Muscle of leg (tissue), 11 donors: ENCODE data around the gene UCP3. TPM values are rescaled to one million over a fixed set of nuclear protein-coding genes. Genes with fewer than 3 reads are reported as not detected.

ENCODE experiments used
- DNase-seq: peaks from one replicate; pipeline ENCODE4 v3.0.0; 2013
- H3K27ac ChIP-seq: one replicate; pipeline ENCODE4 v1.5.1; 2013; ENCODE audit warnings: mild to moderate bottlenecking, low read length, control low read depth
- H3K27me3 ChIP-seq: one replicate; pipeline ENCODE4 v1.6.1; 2013; ENCODE audit warnings: low read length; ENCODE audit not compliant: control insufficient read depth, insufficient read depth
- H3K36me3 ChIP-seq: one replicate; pipeline ENCODE4 v1.6.1; 2013; ENCODE audit warnings: low read length; ENCODE audit not compliant: control insufficient read depth, insufficient read depth
- H3K4me1 ChIP-seq: one replicate; pipeline ENCODE4 v1.6.1; 2013; ENCODE audit warnings: low read length; ENCODE audit not compliant: control insufficient read depth, insufficient read depth
- H3K4me3 ChIP-seq: one replicate; pipeline ENCODE4 v1.5.1; 2013; ENCODE audit warnings: low read length, control low read depth
- H3K9me3 ChIP-seq: replicated peaks from 2 replicates; pipeline ENCODE4 v1.6.1; 2013; ENCODE audit warnings: low read depth, low read length; ENCODE audit not compliant: control insufficient read depth
- WGBS: methylation state at CpG from one replicate; pipeline ENCODE4 v1.1.5; 2013; ENCODE audit warnings: missing lambda C conversion rate; ENCODE audit not compliant: insufficient coverage; 5-methylcytosine and 5-hydroxymethylcytosine counted together
- polyA plus RNA-seq, 8 donors: library from polyadenylated mRNA; unstranded; fragments of 120-200 nt; gene quantifications; one replicate each; pipeline versions ENCODE4 v1.2.1 to v1.2.3, GENCODE V29; 2013; ENCODE audit warnings: inconsistent platforms in 1 of 8, low replicate concordance in 1 of 8; ENCODE audit not compliant: insufficient read length in 8 of 8, insufficient read depth in 1 of 8
- total RNA-seq: library from RNA; stranded (reverse); fragments of 120-200 nt; gene quantifications from one replicate; pipeline ENCODE4 v1.2.4, GENCODE V29; 2013

Gene UCP3
- total and polyA plus RNA-seq, 9 donors = 1.2 to 7.7 (median 3.3) TPM

DNA sequence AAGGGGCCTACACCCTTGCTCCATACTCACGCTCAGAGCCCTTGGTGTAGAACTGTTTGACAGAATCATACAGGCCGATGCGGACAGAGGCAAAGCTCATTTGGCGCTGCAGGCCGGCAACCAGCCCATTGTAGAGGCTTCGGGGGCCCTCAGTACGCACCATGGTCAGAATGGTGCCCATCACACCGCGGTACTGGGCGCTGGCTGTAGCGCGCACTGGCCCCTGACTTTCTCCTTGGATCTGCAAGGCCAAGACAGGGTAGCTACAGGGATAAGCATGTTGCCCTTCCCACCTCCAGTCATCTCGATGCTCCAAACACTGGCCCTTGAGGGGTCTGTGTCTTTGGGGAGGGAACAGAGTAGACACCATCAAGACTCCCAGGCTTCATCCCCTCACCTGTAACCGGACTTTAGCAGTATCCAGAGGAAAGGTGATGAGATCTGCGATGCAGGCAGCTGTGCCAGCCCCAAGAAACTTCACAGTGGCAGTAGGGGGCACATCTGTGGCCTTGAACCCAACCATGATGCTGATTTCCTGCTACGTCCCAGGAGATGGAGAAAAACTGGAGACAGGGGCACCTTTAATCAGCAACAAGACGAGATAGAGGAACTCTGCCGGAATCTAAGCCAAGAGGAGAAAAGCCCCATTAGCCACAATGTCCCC is 30.9 kb downstream of the UCP3 start:
- Histone ChIP-seq H3K9me3 (no peaks in the 10 kb centered on the region), H3K36me3 (peaks cover 68% of the 10 kb centered on the region), H3K4me1 (peaks cover 51% of the 10 kb centered on the region), H3K27me3 (peaks cover 2% of the 10 kb centered on the region), H3K27ac (no peak overlapping the region), H3K4me3 (no peak overlapping the region)
- no peak for DNase-seq
- 98% methylated on average over 10 of the region's 18 CpGs for whole genome bisulfite sequencing

DNA sequence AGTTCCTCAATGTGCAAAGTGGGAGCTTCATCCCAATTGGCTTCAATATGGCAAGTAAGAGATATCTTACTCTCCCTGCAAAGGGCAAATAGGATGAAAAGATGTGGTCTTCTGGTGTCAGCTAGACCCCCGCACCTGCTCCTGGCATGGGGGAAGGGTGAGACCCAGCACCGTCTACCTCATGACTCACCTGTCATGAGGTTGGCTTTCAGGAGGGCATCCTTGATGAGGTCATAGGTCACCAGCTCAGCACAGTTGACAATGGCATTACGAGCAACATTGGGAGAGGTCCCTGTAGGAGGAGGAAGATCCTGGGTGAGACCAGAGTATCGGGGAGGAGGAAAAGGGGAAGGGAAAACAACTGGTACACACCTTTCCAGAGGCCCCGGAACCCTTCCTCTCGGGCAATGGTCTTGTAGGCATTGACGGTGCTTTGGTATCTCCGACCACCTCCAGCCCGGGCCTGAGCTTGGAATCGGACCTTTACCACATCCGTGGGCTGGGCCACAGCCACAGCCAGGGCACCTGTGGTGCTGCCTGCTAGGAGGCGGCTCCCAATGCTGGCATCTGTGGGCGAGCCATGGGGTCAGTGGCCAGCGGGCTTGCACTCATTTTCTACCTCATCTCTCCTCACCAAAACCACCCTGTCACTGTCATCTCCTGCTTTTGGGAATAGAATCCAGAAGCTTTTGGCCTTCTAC is 32.3 kb downstream of the UCP3 start:
- WGBS = 92% methylated on average over 14 of the region's 14 CpGs

GRCh38 chr11:73975479-73975757 is 33.5 kb downstream of the UCP3 start:
- WGBS = 91% methylated on average over 5 of the region's 6 CpGs
- Histone ChIP-seq H3K9me3 (no peaks in the 10 kb centered on the region), H3K27me3 (no peaks in the 10 kb centered on the region), H3K4me3 (no peak overlapping the region), H3K36me3 (peaks cover 63% of the 10 kb centered on the region), H3K4me1 (peaks cover 38% of the 10 kb centered on the region), H3K27ac (no peak overlapping the region)
- DNase-seq = no peak

More for the DNA sequence above, 32.3 kb downstream of the UCP3 start:
- no peaks in the 10 kb centered on the region for H3K27me3 ChIP-seq
- H3K4me3 ChIP-seq = no peak overlapping the region
- peaks cover 68% of the 10 kb centered on the region for H3K36me3 ChIP-seq
- DNase-seq = no peak
- H3K9me3 ChIP-seq = no peaks in the 10 kb centered on the region
- H3K27ac ChIP-seq = no peak overlapping the region
- H3K4me1 ChIP-seq = peaks cover 44% of the 10 kb centered on the region

GRCh38 chr11:73974604-73975478 is 34.0 kb downstream of the UCP3 start:
- 87% methylated on average over 8 of the region's 13 CpGs for WGBS
- no peak overlapping the region for H3K27ac ChIP-seq
- DNase-seq = no peak
- no peaks in the 10 kb centered on the region for H3K9me3 ChIP-seq
- no peak overlapping the region for H3K4me3 ChIP-seq
- peaks cover 34% of the 10 kb centered on the region for H3K4me1 ChIP-seq
- H3K27me3 ChIP-seq = no peaks in the 10 kb centered on the region
- peaks cover 59% of the 10 kb centered on the region for H3K36me3 ChIP-seq

GRCh38 chr11:73972620-73973449 is 36.0 kb downstream of the UCP3 start:
- WGBS = 72% methylated on average over 5 of the region's 11 CpGs
- peaks cover 40% of the 10 kb centered on the region for H3K36me3 ChIP-seq
- peaks cover 25% of the 10 kb centered on the region for H3K4me1 ChIP-seq
- DNase-seq = no peak
- H3K4me3 ChIP-seq = no peak overlapping the region
- H3K9me3 ChIP-seq = no peaks in the 10 kb centered on the region
- H3K27me3 ChIP-seq = no peaks in the 10 kb centered on the region
- no peak overlapping the region for H3K27ac ChIP-seq

DNA sequence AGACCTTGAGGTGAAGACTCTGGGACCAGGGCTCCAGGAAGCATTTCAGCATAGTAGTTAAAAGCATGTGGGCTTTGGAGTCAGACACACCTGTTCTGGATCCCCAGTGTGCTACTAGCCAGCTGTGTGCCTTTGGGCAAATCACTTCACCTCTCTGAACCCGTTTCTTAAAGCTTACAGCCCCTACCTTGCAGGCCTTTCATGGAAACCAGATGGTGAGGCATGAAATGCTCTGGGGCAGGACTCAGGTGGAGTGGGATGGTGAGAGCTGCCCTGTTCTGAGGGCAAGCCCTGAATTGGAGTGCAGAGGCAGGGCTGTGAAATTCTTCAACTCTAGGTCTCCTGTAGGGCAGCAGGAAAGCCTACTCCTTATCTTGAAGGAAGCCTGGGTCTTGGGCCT is 36.7 kb downstream of the UCP3 start:
- peaks cover 19% of the 10 kb centered on the region for H3K4me1 ChIP-seq
- no peaks in the 10 kb centered on the region for H3K27me3 ChIP-seq
- H3K36me3 ChIP-seq = peaks cover 33% of the 10 kb centered on the region
- H3K4me3 ChIP-seq = no peak overlapping the region
- H3K27ac ChIP-seq = no peak overlapping the region
- H3K9me3 ChIP-seq = no peaks in the 10 kb centered on the region
- no CpG with 5 or more reads among the region's 1 CpG for WGBS
- no peak for DNase-seq

DNA sequence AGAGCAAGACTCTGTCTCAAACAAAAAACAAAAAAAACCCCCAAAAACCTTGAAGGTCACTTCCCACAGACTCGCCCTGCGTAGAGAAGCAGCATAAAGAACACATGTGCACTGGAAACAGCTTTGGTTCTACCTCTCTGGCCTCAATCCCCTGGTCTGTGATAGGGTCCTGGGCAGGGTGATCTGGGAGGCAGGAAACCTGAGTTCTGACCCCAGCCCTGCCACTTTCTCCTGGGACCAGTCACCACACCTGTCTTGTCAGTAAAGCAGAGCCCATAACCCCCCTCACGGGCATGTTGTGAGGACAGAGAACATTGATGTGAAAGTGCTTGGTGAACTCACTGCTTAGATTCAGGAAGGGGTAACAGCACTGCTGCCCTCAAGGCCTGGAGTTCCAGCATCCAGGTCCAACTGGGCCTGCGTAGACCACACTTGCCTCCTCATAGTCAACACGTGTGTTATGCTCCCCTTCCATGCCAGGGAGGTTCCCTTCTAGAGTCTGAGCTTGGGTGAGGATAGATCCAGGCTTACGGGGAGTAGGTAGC is 37.6 kb downstream of the UCP3 start:
- H3K27ac ChIP-seq = no peak overlapping the region
- H3K4me3 ChIP-seq = no peak overlapping the region
- whole genome bisulfite sequencing = 100% methylated on average over 3 of the region's 6 CpGs
- peaks cover 19% of the 10 kb centered on the region for H3K4me1 ChIP-seq
- peaks cover 24% of the 10 kb centered on the region for H3K36me3 ChIP-seq
- DNase-seq = no peak
- no peaks in the 10 kb centered on the region for H3K9me3 ChIP-seq
- H3K27me3 ChIP-seq = no peaks in the 10 kb centered on the region

GRCh38 chr11:73969991-73970800 is 38.7 kb downstream of the UCP3 start:
- Histone ChIP-seq H3K36me3 (peaks cover 14% of the 10 kb centered on the region), H3K9me3 (no peaks in the 10 kb centered on the region), H3K27me3 (no peaks in the 10 kb centered on the region), H3K4me3 (no peak overlapping the region), H3K4me1 (peaks cover 15% of the 10 kb centered on the region), H3K27ac (no peak overlapping the region)
- WGBS = 93% methylated on average over 3 of the region's 13 CpGs
- DNase-seq = no peak

GRCh38 chr11:73969091-73969490 is 39.8 kb downstream of the UCP3 start:
- WGBS = 78% methylated on average over 1 of the region's 2 CpGs
- no peak for DNase-seq
- Histone ChIP-seq H3K27me3 (no peaks in the 10 kb centered on the region), H3K4me3 (no peak overlapping the region), H3K27ac (no peak overlapping the region), H3K4me1 (peaks cover 16% of the 10 kb centered on the region), H3K36me3 (peaks cover 3% of the 10 kb centered on the region), H3K9me3 (no peaks in the 10 kb centered on the region)
